ENCODE data around the gene AANAT. TPM values are rescaled to one million over a fixed set of nuclear protein-coding genes. Genes with fewer than 3 reads are reported as not detected.

The AANAT gene
- total RNA-seq, 1 donor from 2014 or later = not detected

- TF ChIP-seq CTCF (conservative IDR thresholded peaks at IDR 0.05; ENCODE audit: low read depth, low read length) = no peak
- DNase-seq (ENCODE audit: low read depth) = no peak
- no peak overlapping the region for H3K4me3 ChIP-seq (ENCODE audit: low read depth, low read length)
Measured at GRCh38 chr17:76468634-76469010, 1.2 kb downstream of the AANAT start.

GRCh38 chr17:76469076-76469990, 1.9 kb downstream of the AANAT start:
- TF ChIP-seq CTCF (conservative IDR thresholded peaks at IDR 0.05; ENCODE audit: low read depth, low read length) = no peak
- no peak for DNase-seq (ENCODE audit: low read depth)
- H3K4me3 ChIP-seq (ENCODE audit: low read depth, low read length) = no peak overlapping the region

GRCh38 chr17:76469991-76470739, 2.8 kb downstream of the AANAT start:
- TF ChIP-seq CTCF (conservative IDR thresholded peaks at IDR 0.05; ENCODE audit: low read depth, low read length) = no peak
- no peak for DNase-seq (ENCODE audit: low read depth)
- no peak overlapping the region for H3K4me3 ChIP-seq (ENCODE audit: low read depth, low read length)

GRCh38 chr17:76471498-76472257, 4.3 kb downstream of the AANAT start:
- DNase-seq (ENCODE audit: low read depth) = no peak
- no peak for TF ChIP-seq CTCF (conservative IDR thresholded peaks at IDR 0.05; ENCODE audit: low read depth, low read length)
- no peak overlapping the region for H3K4me3 ChIP-seq (ENCODE audit: low read depth, low read length)

- DNase-seq (ENCODE audit: low read depth) = no peak
- TF ChIP-seq CTCF (conservative IDR thresholded peaks at IDR 0.05; ENCODE audit: low read depth, low read length) = no peak
- no peak overlapping the region for H3K4me3 ChIP-seq (ENCODE audit: low read depth, low read length)
Measured at GRCh38 chr17:76472258-76472645, 4.8 kb downstream of the AANAT start.

- TF ChIP-seq CTCF (conservative IDR thresholded peaks at IDR 0.05; ENCODE audit: low read depth, low read length) = no peak
Measured at GRCh38 chr17:76472726-76473125, 5.3 kb downstream of the AANAT start.

More at GRCh38 chr17:76472726-76473125, 5.3 kb downstream of the AANAT start:
- no peak for DNase-seq (ENCODE audit: low read depth)
- H3K4me3 ChIP-seq (ENCODE audit: low read depth, low read length) = no peak overlapping the region
